Measurements from ENCODE around the gene LHPP.

DNA sequence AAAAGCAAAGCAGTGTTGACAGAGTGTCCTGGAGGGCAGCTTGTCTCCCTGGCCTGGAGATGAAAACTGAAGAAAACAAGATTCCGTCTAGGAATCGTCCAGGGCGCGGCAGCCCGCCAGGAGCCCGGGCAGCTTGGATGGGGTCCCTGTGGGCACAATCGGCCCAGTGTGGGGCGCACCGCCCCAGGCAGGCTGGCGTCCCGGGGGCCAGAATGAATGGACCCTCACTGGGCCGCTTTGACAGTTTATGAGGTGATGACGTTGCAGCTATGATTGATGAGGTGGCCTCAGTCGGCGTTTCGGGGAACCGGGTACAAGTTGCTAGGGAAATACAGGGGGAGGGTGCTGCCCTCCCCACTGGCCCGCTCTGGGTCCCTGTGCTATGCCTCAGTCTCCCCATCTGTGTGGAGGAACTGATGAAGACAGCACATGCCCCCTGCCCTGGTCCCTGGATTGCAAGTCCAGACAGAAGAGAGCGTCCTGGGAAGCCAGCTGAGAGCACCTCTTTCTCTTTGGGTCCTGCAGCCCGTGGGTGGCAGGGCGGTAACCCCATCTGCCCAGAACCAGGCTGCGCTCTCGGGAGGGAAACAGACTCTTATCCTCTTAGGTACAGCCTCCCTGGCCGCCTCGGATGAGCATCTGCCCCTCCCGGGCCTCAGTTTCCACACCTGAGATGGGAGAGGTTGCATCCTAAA, 131.3 kb downstream of the LHPP start:
- no peak for TF ChIP-seq POLR2A (IDR thresholded peaks at IDR 0.05)
- TF ChIP-seq, protein P1, sequence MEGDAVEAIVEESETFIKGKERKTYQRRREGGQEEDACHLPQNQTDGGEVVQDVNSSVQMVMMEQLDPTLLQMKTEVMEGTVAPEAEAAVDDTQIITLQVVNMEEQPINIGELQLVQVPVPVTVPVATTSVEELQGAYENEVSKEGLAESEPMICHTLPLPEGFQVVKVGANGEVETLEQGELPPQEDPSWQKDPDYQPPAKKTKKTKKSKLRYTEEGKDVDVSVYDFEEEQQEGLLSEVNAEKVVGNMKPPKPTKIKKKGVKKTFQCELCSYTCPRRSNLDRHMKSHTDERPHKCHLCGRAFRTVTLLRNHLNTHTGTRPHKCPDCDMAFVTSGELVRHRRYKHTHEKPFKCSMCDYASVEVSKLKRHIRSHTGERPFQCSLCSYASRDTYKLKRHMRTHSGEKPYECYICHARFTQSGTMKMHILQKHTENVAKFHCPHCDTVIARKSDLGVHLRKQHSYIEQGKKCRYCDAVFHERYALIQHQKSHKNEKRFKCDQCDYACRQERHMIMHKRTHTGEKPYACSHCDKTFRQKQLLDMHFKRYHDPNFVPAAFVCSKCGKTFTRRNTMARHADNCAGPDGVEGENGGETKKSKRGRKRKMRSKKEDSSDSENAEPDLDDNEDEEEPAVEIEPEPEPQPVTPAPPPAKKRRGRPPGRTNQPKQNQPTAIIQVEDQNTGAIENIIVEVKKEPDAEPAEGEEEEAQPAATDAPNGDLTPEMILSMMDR (IDR thresholded peaks at IDR 0.05), result no peak

Measured in heart left ventricle (tissue), 13 donors.